ENCODE measurements around the gene EXOC4.
"Not testable (repeated sequence)": the region's sequence is repeated elsewhere in the genome, so short reads cannot be mapped to it uniquely, and the experiment has no call there.

DNA sequence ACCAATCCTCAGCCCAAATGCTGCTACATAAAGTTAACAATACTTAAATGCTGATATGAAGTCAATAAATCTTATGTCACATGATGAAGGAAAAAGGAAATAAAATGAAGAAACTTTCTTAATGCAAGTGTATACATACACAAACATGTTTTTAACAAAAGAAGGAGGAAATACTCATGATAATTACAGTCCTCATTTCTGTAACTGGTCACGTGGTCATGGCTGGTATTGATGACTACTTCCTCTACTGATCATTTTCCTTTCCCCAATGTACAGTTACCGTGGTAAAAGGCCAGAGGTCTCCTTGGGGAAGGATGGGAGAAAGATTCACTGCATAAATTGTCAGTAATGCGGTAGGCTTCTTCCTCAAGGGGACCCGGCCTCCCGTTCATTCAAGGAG lies 390.8 kb downstream of the EXOC4 start:
- not testable (repeated sequence) for TF ChIP-seq POLR2AphosphoS5 (IDR thresholded peaks at IDR 0.05; ENCODE audit: borderline replicate concordance, low read depth, low read length); EZH2 (IDR thresholded peaks at IDR 0.05); FOXP2 (optimal IDR thresholded peaks at IDR 0.05; ENCODE audit: control extremely low read depth, extremely low read length, insufficient read depth)

All from SK-N-MC (cell line).